IPS-18c (cell line): ENCODE measurements around the gene MARK3.

Experiments
- H3K4me3 ChIP-seq: 2 replicates; pipeline ENCODE4 v1.7.0; 2013; ENCODE audit warnings: low read depth, mild to moderate bottlenecking, low read length, moderate library complexity; ENCODE audit not compliant: insufficient read depth
- H3K9me3 ChIP-seq: one replicate; pipeline ENCODE4 v1.6.1; 2013; ENCODE audit warnings: mild to moderate bottlenecking, low read length, moderate library complexity; ENCODE audit not compliant: control insufficient read depth, insufficient read depth

MARK3 gene

DNA sequence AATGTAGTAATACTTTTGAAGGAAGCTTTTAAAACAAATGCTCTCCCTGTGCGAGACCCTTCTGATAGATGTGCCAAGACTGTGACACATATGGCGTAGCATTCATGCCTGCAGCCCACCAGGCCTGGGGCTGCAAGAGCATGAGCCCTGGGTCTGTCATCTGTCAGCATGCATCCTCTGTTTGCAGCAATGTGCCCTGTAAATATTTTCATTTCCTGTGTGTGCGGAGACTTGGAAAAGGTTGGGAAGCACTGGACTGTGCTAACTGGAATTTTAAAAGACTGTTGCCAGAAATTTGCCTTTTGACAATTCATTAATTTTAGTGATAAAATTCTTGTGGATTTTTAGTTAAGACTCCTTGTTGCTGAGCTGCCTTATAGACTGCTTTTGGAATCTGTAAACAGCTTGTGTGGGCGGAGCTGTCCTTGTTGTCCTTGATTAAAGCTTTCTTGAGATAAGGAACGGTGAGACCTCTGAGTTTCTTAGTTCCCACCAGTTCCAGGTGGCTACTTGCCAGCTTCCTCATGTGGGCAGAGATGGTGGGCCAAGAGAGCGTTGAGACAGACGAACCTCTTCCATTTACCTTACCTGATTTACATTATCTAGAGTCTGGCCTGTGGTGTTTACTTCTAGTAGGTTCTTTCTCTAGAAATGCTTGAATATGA lies 23.4 kb downstream of the MARK3 start:
- H3K9me3 ChIP-seq, result no peaks in the 10 kb centered on the region

DNA sequence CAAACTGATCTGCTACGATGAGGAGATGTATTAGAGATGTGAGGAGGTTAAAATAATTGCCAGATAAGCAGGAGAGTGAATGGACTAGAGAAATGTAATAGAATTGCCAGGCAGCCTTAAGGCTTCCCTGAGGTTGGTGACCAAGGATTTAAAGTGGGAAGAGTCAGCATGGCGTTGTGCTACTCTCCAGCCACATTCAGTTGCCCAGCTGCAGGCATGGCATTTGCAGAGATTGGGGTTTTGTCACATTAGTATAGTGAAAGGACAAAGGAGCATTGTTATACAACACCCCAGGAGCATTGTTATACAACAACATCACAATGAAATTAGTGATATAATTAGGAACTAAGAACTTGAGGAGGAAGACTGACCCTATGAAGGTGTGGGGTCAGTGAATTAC lies 31.7 kb downstream of the MARK3 start:
- Histone ChIP-seq H3K4me3 (no peak overlapping the region), H3K9me3 (no peaks in the 10 kb centered on the region)

More for the DNA sequence above, 23.4 kb downstream of the MARK3 start:
- no peak overlapping the region for H3K4me3 ChIP-seq

DNA sequence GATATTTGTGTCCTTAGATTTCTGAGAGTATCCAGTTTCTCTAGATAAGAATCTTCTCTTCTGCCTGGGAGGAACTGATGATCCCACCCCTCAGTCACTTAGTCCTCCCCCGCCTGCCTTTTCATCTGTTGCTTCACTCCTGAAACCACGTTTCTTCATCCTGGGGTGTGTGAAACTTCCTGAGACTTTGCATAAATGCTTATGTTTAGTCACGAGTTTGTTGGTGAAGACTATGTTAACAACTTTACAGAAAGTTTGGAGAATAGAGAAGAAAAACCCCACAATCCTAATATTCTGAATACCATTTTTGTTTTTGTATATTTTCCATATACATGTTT lies 33.2 kb downstream of the MARK3 start:
- no peak overlapping the region for H3K4me3 ChIP-seq
- H3K9me3 ChIP-seq, result no peaks in the 10 kb centered on the region

DNA sequence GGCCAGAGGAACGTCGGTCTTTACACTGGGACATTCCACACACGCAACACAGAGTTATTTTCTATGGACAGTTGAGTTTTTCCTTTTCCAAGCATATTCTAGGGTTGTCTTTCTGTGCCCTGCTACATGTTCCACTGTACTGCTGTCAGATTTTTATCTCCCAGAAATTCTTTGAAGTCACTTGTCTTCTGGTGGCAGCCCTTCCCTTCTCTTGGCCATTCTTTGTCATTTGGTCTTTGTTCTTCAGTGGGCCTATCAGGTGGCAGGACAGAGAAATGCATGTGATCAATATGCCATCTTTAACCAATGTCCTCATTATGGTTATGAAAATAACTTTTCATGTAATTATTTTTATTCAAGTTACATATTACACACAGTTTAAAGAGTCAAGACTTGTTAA lies 36.3 kb downstream of the MARK3 start:
- Histone ChIP-seq H3K4me3 (no peak overlapping the region), H3K9me3 (no peaks in the 10 kb centered on the region)

DNA sequence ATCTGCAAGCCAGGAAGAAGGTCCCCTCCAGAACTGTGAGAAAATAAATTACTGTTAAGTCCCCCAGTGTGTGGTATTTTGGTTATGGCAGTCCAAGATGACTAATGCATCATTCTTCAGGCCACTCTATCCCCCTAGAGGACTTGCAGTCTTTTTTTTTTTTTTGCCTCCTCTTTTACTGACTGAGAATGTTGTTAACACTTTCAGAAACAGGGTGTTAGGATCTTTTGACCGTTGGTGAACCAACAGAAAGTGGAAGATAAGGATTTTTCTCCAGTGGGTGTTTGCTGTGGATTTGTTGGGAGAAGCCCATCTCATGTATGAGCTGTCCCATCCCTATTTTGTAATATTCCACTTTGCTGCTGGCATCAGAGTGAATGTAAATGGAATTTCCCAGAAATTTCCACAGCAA lies 37.8 kb downstream of the MARK3 start:
- no peaks in the 10 kb centered on the region for H3K9me3 ChIP-seq
- H3K4me3 ChIP-seq, result no peak overlapping the region

DNA sequence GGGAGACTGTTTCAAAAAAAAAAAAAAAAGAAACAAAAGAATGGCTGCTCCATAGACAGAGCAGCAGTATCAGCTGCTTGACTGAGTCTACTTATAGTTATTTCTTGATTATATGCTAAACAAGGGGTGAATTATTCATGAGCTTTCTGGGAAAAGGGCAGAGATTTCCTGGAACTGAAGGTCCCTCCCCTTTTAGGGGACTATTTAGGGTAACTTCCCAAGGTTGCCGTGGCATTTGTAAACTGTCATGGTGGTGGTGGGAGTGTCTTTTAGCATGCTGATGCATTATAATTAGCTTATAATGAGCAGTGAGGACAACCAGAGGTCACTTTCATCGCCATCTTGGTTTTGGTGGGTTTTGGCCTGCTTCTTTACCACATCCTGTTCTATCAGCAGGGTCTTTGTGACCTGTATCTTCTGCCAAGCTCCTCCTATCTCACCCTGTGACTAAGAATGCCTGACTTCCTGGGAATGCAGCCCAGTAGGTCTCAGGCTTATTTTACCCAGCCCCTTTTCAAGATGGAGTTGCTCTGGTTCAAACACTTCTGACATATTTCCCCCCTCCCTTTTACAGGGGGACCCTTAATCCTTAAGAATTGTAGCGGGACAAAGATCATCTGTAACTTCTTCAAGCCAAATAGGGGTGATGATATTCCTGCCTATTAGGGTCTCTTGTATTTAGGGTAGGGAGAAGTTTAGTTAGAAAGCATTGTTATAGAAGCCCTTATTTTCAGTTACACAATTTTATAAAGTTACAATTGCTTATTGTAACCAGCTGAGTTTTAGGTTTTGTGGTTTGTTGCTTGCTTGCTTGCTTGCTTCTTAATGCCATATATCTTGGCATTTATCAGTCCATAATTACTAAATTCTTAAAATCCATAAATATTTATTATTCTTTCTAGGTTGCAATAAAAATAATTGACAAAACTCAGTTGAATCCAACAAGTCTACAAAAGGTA lies 42.5 kb downstream of the MARK3 start:
- no peak overlapping the region for H3K4me3 ChIP-seq
- no peaks in the 10 kb centered on the region for H3K9me3 ChIP-seq

DNA sequence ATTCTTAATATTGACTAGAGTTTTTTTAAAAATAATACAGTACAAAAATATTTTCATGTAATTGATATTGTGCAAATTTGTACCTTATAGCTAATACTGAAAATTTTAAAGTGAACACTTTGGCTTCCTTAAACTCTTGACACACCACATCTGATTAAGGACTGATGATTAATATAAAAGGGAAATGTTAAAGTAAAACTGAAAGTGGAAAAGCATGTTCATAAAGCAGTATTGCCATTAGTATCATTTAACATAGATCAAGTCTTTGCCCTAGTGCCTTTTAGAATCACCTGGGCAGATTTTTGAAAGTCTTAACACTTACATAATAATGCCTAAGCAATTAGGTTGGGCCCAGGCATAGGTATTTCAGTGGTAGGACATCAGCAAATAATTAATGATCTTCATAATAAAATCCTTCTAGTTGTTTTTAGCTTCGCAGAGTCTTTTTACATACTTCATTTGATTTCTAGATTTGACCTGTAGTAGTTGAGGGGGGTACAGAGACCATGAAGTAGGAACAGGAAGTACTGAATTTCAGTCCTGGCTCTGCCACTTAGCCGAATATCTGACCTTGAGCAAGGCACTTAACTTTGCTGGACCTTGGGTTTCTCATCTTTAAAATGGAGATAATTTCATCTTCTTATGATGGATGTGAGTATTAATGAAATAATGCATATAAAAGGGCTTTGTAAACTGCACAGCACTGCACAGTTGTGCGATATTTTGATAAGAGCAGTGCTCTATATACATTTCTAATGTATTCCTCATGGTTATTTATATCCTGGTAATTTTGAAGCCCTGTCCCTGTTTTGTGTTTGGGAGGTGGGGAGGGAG lies 43.7 kb downstream of the MARK3 start:
- H3K4me3 ChIP-seq, result no peak overlapping the region
- H3K9me3 ChIP-seq, result no peaks in the 10 kb centered on the region

DNA sequence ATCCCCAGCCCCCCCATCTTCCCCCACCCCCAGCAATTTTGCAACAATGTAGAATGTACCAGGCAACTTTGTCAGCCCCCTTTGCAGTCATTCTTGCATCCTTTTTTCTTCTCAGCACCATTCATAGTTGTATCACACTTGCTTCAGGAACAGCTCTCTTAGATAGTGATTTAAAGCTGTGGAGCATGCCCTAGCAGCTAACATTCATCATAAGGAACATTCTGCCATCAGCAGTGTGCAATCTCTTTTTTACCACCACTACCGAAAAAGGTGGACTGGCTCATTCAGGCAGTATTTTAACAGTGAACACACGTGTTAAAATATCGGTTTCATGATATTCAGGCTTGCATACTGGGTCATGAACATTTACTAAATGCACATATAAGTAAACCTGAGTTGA lies 45.1 kb downstream of the MARK3 start:
- Histone ChIP-seq H3K4me3 (no peak overlapping the region), H3K9me3 (no peaks in the 10 kb centered on the region)

DNA sequence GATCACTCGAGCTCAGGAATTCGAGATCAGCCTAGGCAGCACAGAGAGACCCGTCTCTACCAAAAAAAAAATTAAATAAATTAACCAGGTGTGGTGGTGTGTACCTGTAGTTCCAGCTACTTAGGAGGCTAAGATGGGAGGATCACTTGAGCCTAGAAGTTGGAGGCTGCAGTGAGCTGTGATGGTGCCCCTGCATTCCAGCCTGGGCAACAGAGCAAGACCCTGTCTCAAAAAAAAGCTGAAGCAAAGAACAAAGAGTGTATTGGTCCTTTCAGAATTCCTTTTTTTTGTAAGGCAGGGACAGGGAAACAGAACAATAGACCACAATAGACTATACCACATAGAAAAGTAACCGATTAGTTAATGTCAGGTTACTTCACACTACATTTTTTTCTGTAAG lies 47.4 kb downstream of the MARK3 start:
- Histone ChIP-seq H3K4me3 (no peak overlapping the region), H3K9me3 (no peaks in the 10 kb centered on the region)

DNA sequence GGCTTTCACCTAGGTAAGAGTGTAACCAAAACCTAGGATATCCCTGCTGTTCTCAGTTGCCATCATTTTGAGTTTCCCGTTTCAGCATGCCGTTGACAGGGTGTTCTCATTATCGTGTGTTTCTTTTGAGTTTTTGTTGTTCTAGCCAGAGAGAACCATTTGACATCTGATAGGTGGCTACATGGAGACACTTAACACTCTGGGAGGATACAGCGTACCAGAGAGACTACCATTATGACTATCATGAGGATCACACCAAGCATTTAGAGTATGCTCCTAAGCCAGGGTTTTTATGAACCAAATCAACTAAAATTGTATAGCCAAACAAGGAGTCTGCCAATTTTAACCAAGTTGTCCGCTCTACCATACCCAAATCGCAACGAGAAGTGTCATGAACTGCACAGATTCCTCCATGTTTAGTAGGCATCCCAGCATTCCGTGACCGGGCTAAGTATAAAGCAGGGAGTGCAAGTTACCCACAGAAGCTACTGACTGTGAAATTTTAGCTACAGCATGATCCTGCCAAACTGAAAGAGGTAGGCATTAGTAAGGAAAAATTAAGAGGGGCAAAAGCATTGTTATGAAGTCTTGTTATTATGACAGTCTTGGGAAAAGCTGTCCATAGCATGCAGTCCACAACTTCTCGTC lies 48.8 kb downstream of the MARK3 start:
- Histone ChIP-seq H3K4me3 (no peak overlapping the region), H3K9me3 (no peaks in the 10 kb centered on the region)

DNA sequence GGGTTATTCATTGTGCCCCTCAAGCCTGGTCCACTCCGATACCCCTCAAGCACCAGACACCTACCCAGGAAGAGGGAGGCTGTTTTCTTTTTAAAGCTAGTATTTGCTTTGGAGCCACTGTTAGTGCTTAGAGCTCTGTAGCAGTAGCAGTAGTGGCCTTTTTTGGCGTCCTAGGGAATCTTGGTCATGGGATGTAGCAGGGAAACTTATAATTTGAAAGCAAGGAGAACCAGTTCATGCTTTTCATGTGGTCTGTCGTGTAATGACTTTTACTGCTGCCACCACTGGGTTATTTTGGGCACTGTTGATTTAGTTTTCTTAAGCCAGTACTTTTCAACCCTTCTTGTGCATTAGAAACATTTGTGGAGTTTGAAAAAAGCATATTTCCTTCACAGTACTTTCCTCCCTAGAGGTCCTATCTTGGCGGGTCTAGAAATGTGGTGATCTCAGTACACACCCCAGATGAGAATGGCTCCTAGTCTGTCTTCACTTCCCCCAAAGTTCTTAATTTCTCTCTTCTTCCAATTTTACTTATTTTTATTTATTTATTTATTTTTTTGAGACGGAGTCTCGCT lies 49.7 kb downstream of the MARK3 start:
- Histone ChIP-seq H3K9me3 (no peaks in the 10 kb centered on the region), H3K4me3 (no peak overlapping the region)

DNA sequence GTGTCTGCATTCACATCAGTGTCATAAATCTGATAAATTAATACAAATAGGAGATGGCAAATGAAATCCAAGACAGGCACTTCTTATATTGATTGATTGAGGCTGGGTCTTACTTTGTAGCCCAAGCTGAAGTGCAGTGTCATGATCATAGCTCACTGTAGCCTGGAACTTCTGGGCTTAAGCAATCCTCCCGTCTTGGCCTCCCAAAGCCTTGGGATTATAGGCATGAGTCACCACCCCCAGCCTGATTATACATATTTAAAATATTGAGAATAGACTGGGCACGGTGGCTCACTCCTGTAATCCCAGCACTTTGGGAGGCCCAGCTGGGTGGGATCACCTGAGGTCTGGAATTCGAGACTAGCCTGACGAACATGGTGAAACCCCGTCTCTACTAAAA lies 51.3 kb downstream of the MARK3 start:
- no peak overlapping the region for H3K4me3 ChIP-seq
- H3K9me3 ChIP-seq, result no peaks in the 10 kb centered on the region

DNA sequence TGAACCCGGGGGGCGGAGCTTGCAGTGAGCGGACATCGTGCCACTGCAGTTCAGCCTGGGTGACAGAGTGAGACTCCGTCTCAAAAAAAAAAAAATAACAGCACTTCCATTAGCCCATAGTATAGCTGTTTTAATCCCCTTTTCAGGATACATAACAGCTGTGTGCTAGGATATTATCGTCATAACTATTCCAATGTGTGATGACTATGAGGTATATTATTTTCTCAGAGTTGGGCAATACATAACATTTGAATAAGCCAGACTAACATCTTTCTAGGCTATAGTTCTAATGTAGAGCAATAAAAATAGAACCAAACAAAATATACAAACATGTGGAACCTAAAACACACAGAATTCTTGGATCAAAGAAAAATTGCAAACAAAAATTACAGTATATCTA lies 57.1 kb downstream of the MARK3 start:
- Histone ChIP-seq H3K9me3 (no peaks in the 10 kb centered on the region), H3K4me3 (no peak overlapping the region)

DNA sequence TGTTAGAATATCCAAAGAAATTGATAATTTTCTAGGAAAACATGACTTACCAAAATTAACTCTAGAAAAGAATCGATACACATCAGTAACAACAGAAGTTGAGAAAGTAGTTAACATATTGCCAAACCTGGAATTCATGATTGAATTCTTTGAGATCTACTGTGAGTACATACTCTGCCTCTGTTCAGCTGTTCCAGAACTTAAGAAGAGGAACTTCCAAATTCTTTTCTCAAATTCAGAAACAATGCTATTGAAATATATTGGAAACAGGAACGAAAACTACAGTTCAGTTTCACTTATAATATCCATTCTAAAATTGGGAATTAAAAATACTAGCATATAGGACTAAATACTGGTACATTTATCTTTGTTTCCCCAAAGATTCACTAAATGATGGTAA lies 57.9 kb downstream of the MARK3 start:
- Histone ChIP-seq H3K9me3 (no peaks in the 10 kb centered on the region), H3K4me3 (no peak overlapping the region)

DNA sequence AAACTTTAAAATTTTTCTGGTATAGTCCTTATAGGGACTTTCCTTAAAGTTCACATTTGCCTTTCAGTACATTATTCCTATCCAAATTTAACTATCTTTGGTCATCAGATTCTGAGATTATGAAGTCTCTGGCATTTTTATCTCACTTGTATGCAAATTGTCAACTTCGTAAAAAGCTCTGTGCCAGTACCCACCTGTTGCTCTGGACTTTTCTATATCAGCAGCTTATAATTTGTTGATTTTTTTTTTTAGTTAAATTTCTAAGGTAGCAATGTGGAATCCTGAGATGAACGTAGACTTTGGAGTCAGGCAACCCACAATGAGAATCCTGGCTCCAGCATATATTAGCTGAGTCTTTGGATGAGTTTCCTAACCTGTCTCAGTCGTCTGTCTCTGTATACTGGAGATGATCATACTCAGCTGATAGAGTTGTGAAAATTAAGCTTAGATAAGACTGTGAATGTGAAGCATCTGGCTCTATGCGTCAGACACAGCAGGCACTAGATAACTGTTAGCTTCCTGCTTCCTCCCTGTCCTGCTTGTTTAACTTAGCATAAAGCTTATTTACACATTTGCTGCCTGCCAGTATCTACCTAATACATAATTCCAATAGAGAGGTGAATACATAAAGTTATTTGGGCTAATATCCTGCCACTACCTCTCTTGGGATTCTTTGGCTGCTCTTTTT lies 59.8 kb downstream of the MARK3 start:
- Histone ChIP-seq H3K4me3 (peak overlapping the region; percentile 1; the same call in 1 of the 2 replicates), H3K9me3 (no peaks in the 10 kb centered on the region)

DNA sequence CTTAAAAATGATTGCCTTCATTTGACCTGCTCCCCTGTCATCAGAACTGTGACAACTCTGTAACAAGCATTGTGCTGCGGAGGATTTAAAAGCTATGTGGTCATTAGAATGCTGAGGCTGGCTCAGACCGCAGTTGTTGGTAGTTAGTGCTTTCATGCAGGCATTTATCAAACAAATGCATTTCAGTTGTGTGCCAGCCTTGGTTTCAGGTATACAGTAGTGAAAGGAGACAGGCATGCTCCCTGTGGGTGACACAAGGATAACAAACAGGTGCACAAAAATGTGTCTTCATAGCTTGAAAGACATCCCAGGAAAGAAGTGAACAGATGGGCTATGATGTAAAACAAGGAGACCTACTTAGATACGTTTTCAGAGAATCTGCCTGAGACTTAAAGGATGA lies 60.6 kb downstream of the MARK3 start:
- Histone ChIP-seq H3K9me3 (no peaks in the 10 kb centered on the region), H3K4me3 (no peak overlapping the region)
